Measurements from ENCODE around the gene F11R.
"Not testable (repeated sequence)": the region's sequence is repeated elsewhere in the genome, so short reads cannot be mapped to it uniquely, and the experiment has no call there.

Gene F11R

GRCh38 chr1:161020509-161021164 is at the start of gene F11R:
F11R (minus strand) TSS chr1:161021152; CDS start chr1:161021073, 79 bp downstream.
- DNase-seq, result no peak

GRCh38 chr1:161069731-161070270 is 48.8 kb upstream of the F11R start, which contains the start of gene ARHGAP30:
ARHGAP30 (minus strand) TSS chr1:161069891; CDS start chr1:161069624, 267 bp downstream.
- DNase-seq, result peak; percentile 97

GRCh38 chr1:161069241-161069640 is 48.3 kb upstream of the F11R start:
- peak; percentile 24 for DNase-seq

GRCh38 chr1:161068306-161069234 is 47.6 kb upstream of the F11R start:
- peak; percentile 90 for DNase-seq

GRCh38 chr1:161066694-161067093 is 45.7 kb upstream of the F11R start:
- DNase-seq, result peak; percentile 49

GRCh38 chr1:161065681-161066080 is 44.7 kb upstream of the F11R start:
- DNase-seq, result not testable (repeated sequence)

GRCh38 chr1:161063936-161064335 is 43.0 kb upstream of the F11R start:
- DNase-seq, result not testable (repeated sequence)

- no peak for DNase-seq
These were observed 40.5 kb upstream of the F11R start for GRCh38 chr1:161061419-161061818.

- DNase-seq, result no peak
These were observed 38.3 kb upstream of the F11R start for GRCh38 chr1:161059293-161059692.

GRCh38 chr1:161054805-161055204 is 33.9 kb upstream of the F11R start:
- no peak for DNase-seq

- no peak for DNase-seq
These were observed 33.3 kb upstream of the F11R start for GRCh38 chr1:161054232-161054631.

GRCh38 chr1:161052899-161053298 is 31.9 kb upstream of the F11R start:
- no peak for DNase-seq

GRCh38 chr1:161051219-161051618 is 30.3 kb upstream of the F11R start:
- no peak for DNase-seq

GRCh38 chr1:161048949-161049722 is 28.2 kb upstream of the F11R start:
- DNase-seq, result no peak

- DNase-seq, result no peak
These were observed 26.8 kb upstream of the F11R start for GRCh38 chr1:161047436-161048420.

GRCh38 chr1:161046605-161047228 is 25.8 kb upstream of the F11R start:
- DNase-seq, result no peak

GRCh38 chr1:161045736-161046604 is 25.0 kb upstream of the F11R start, which contains the start of gene USF1:
USF1 (minus strand) TSS chr1:161045977; CDS start chr1:161043275, 2,702 bp downstream.
- peak; percentile 96 for DNase-seq

- DNase-seq, result peak; percentile 72
These were observed 24.2 kb upstream of the F11R start for GRCh38 chr1:161044908-161045735.

GRCh38 chr1:161044535-161044907 is 23.6 kb upstream of the F11R start:
- peak; percentile 48 for DNase-seq

Measured in activated CD4-positive, alpha-beta T cell treated with anti-CD3 and anti-CD28 coated beads, Interleukin-2, amount 50 U/mL, for 16 hours (primary cell).